GM10266 (cell line): ENCODE data around the gene POLR1C.

Experiments used
- DNase-seq: peaks from one replicate; pipeline ENCODE4 v3.0.0; 2012; ENCODE audit errors: extremely low spot score
- CTCF ChIP-seq: IDR thresholded peaks from 2 replicates; pipeline ENCODE4 v1.5.1; 2012; ENCODE audit warnings: mild to moderate bottlenecking, low read depth; ENCODE audit not compliant: control insufficient read depth, insufficient read depth; ENCODE audit errors: missing control alignments

Gene POLR1C

GRCh38 chr6:43515808-43516207 lies 1.1 kb upstream of the POLR1C start:
- no peak for DNase-seq
- no peak for TF ChIP-seq CTCF

GRCh38 chr6:43516367-43516696 lies 557 bp upstream of the POLR1C start:
- no peak for DNase-seq
- TF ChIP-seq CTCF = no peak

- no peak for TF ChIP-seq CTCF
- DNase-seq = no peak
These were observed 842 bp downstream of the POLR1C start for GRCh38 chr6:43517505-43518357.

GRCh38 chr6:43520097-43520496 lies 3.2 kb downstream of the POLR1C start:
- DNase-seq = no peak
- TF ChIP-seq CTCF = no peak

GRCh38 chr6:43521836-43522235 lies 4.9 kb downstream of the POLR1C start:
- TF ChIP-seq CTCF = no peak
- no peak for DNase-seq

GRCh38 chr6:43522547-43523261 lies 5.8 kb downstream of the POLR1C start:
- TF ChIP-seq CTCF = no peak
- no peak for DNase-seq

GRCh38 chr6:43523284-43523683 lies 6.4 kb downstream of the POLR1C start:
- DNase-seq = no peak
- TF ChIP-seq CTCF = no peak
